AG04450 (cell line): ENCODE measurements around the gene MAGEB17. TPM values are rescaled to one million over a fixed set of nuclear protein-coding genes. Genes with fewer than 3 reads are reported as not detected.

Experiments used
- CTCF ChIA-PET: fragments of 300-600, 350-600 bp; formaldehyde crosslinking; extraction: SDS; loops from one replicate; lab custom pipeline; 2022; ENCODE audit warnings: antibody characterized with exemption, inconsistent platforms; lab: Charles Lee
- POLR2A ChIA-PET: fragments of 350-600 bp; formaldehyde crosslinking; extraction: SDS; loops from one replicate; lab custom pipeline; 2021; ENCODE audit warnings: antibody characterized with exemption, inconsistent platforms; lab: Yijun Ruan, JAX
- DNase-seq: peaks from one replicate; pipeline ENCODE4 v3.0.0-alpha.2; 2011; ENCODE audit warnings: low read depth, low spot score
- H3K27ac ChIP-seq: one replicate; pipeline ENCODE4 v1.5.1; 2012; ENCODE audit warnings: low read depth, low read length, control low read depth
- H3K27me3 ChIP-seq: one replicate; pipeline ENCODE4 v1.6.0; 2012; ENCODE audit warnings: low read length; ENCODE audit not compliant: control insufficient read depth, insufficient read depth
- H3K4me3 ChIP-seq: 2 replicates; pipeline ENCODE4 v1.5.1; 2011; ENCODE audit warnings: mild to moderate bottlenecking, low read depth, low read length, control low read depth
- H3K9me3 ChIP-seq: 2 replicates; pipeline ENCODE4 v1.5.1; 2012; ENCODE audit warnings: low read length; ENCODE audit not compliant: control insufficient read depth, insufficient read depth
- CTCF ChIP-seq: IDR thresholded peaks from 2 replicates; pipeline ENCODE4 v1.5.1; 2011; ENCODE audit warnings: low read depth, low read length, control low read depth, inconsistent platforms
- polyA plus RNA-seq: library from polyadenylated mRNA; depleted of rRNA; stranded (reverse); fragments of >200 nt; gene quantifications from 2 replicates; pipeline ENCODE4 v1.2.3, GENCODE V29; 2011

The MAGEB17 gene
- polyA plus RNA-seq, 1 experiment = 0.05 TPM

- POLR2A ChIA-PET = no interaction called here
- CTCF ChIA-PET = no interaction called here
- Histone ChIP-seq H3K27me3 (no peaks in the 10 kb centered on the region), H3K27ac (no peak overlapping the region), H3K9me3 (no peaks in the 10 kb centered on the region), H3K4me3 (no peak overlapping the region)
- TF ChIP-seq CTCF = no peak
- no peak for DNase-seq
Measured at GRCh38 chrX:16204538-16204937, 37.3 kb downstream of the MAGEB17 start.

- no peak for DNase-seq
Measured at GRCh38 chrX:16205840-16206239, 38.6 kb downstream of the MAGEB17 start.

GRCh38 chrX:16207634-16208033 lies 40.4 kb downstream of the MAGEB17 start:
- Histone ChIP-seq H3K9me3 (no peaks in the 10 kb centered on the region), H3K4me3 (no peak overlapping the region), H3K27ac (no peak overlapping the region), H3K27me3 (no peaks in the 10 kb centered on the region)
- no peak for DNase-seq
- TF ChIP-seq CTCF = no peak
- ChIA-PET CTCF (no interaction called here), POLR2A (no interaction called here)

More at GRCh38 chrX:16205840-16206239, 38.6 kb downstream of the MAGEB17 start:
- TF ChIP-seq CTCF = no peak
- POLR2A ChIA-PET = no interaction called here
- Histone ChIP-seq H3K4me3 (no peak overlapping the region), H3K27ac (no peak overlapping the region), H3K9me3 (no peaks in the 10 kb centered on the region), H3K27me3 (no peaks in the 10 kb centered on the region)
- CTCF ChIA-PET = no interaction called here

GRCh38 chrX:16208601-16209000 lies 41.3 kb downstream of the MAGEB17 start:
- Histone ChIP-seq H3K27ac (no peak overlapping the region), H3K27me3 (no peaks in the 10 kb centered on the region), H3K9me3 (no peaks in the 10 kb centered on the region), H3K4me3 (no peak overlapping the region)
- no peak for DNase-seq
- no peak for TF ChIP-seq CTCF
- POLR2A ChIA-PET = no interaction called here
- CTCF ChIA-PET = no interaction called here

- no peaks in the 10 kb centered on the region for H3K9me3 ChIP-seq
- no peak overlapping the region for H3K4me3 ChIP-seq
- H3K27ac ChIP-seq = no peak overlapping the region
- no peak for TF ChIP-seq CTCF
- DNase-seq = no peak
- ChIA-PET CTCF (no interaction called here), POLR2A (no interaction called here)
- no peaks in the 10 kb centered on the region for H3K27me3 ChIP-seq
Measured at GRCh38 chrX:16210061-16210460, 42.8 kb downstream of the MAGEB17 start.
